GM18868 (cell line): Measurements from ENCODE around the gene FBXO15.

Experiments
- ATAC-seq: cut with Tn5 transposase; IDR thresholded peaks from one replicate; pipeline ENCODE4 v1.9.1; 2021; ENCODE audit warnings: mild to moderate bottlenecking, moderate library complexity; ENCODE audit not compliant: unreplicated experiment

The FBXO15 gene

GRCh38 chr18:74064510-74064909 is 83.1 kb downstream of the FBXO15 start:
- ATAC-seq: no peak

DNA sequence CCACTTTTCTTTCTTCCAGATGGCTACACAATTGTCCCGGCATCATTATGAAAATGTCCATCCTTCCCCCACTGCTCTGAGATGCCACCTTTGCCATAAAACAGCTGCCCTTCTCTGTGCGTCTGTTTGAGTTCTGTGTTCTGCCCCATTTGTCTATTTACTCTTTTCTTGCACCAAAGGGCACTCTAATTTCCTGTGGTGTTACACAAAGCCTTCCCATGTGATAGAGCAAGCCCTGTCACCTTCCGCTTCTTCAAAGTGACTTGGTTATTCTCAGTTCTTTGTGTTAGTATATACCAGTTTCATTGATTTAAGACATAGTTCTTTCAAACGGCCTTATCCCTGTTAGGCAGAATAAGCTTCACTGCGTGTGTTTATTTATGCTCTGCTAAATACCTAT is 84.1 kb downstream of the FBXO15 start:
- ATAC-seq: peak; percentile 28

DNA sequence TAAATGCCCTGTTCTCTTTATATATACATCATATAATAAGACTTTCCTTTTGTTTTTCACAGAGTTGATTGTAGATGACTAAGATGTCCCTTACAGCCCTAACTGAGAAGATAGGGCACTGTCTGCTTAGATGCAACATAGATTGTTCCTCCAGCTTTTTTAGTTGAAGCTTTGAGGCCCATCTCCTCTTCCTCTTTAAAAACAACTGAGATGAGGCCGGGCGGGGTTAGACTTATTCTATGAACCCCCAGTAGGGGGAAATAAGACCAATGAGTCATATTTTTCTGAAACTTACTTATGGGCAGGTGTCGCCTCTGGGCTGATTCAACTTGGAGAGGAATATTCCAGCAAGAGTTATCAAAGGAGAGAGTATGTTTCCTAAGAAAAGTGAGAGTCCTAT is 84.6 kb downstream of the FBXO15 start:
- peak; percentile 84 for ATAC-seq

DNA sequence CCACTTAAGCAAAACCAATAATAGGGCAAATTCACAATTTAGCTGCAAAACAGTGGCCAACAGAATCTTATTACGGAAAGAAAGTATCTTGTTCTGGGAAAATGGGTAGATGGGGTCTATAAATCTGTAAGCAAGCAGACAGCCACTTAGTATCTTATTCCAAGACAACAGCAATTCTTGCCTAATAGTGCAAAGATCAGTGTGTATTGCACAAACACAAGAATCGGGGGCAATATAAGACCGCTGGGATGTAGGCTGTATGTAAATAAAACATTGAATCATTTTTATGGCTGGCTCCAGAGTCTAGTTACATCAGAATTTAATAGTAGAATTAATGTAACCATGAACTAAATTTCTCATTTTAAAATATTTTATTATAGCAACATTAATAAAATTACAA is 85.6 kb downstream of the FBXO15 start:
- ATAC-seq: no peak

- ATAC-seq: no peak
Observed at GRCh38 chr18:74060579-74060978, 87.1 kb downstream of the FBXO15 start.

GRCh38 chr18:74050807-74051206 is 96.8 kb downstream of the FBXO15 start:
- no peak for ATAC-seq

DNA sequence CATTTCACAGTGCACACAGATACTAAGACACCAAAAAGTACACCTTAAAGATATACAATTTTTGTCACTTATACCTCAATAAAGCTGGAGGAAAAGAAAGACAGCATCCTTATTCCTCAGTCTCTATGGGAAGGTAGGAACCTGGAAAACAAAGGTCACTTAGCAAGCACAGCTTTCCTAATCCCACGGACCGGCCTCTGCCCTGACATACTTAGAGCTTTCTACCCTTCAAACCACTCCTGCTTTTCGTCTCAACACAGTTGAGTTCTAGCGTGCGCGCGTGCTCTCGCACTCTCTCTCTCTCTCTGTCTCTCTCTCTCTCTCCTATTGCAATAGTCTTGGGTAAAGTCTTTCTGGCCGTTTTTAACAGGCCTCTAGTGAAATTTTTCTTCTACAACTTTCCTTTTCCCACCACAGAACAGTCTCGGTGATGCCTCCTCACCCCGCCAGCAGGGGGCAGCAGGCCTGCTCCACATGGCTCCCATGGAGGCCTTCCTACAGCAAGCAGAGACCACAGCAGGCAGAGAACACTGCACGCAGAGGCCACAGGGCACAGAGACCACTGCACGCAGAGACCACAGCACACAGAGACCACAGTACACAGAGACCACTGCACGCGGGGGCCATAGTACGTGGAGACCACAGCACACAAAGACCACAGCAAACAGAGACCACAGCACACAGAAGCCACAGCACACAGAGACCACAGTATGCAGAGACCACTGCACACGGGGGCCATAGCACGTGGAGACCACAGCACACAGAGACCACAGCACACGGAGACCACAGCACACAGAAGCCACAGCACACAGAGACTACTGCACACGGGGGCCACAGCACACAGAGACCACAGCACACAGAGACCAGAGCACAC is 106.9 kb downstream of the FBXO15 start:
- ATAC-seq: peak; percentile 98

GRCh38 chr18:74040008-74040407 is 107.6 kb downstream of the FBXO15 start:
- ATAC-seq: no peak

- ATAC-seq: no peak
Observed at GRCh38 chr18:74029161-74029560, 118.5 kb downstream of the FBXO15 start.
